Prostate gland (tissue), 2 donors: ENCODE results near the gene HOXB6. TPM values are rescaled to one million over a fixed set of nuclear protein-coding genes. Genes with fewer than 3 reads are reported as not detected.

Experiments used
- DNase-seq: peaks from one replicate; pipeline ENCODE4 v3.0.0-alpha.2; 2019; ENCODE audit warnings: low spot score
- H3K27ac ChIP-seq, 2 donors: fragments of 200-600 bp; sonication (generic); 2 replicates each; pipeline ENCODE4 v1.5.1; 2017 to 2019
- H3K27me3 ChIP-seq: fragments of 200-600 bp; sonication (generic); replicated peaks from 2 replicates; pipeline ENCODE4 v1.5.1; 2019; ENCODE audit not compliant: insufficient read depth
- H3K36me3 ChIP-seq, 2 donors: fragments of 200-600 bp; sonication (generic); 1 replicate in 1 of 2; 2 replicates in 1 of 2; pipeline versions ENCODE4 v1.5.1 to v1.8.1; 2017 to 2019
- H3K4me1 ChIP-seq: fragments of 200-600 bp; sonication (generic); replicated peaks from 2 replicates; pipeline ENCODE4 v1.5.1; 2019
- H3K4me3 ChIP-seq, 2 donors: fragments of 200-600 bp; sonication (generic); 2 replicates each; pipeline ENCODE4 v1.5.1; 2017 to 2019
- H3K9me3 ChIP-seq: fragments of 200-600 bp; sonication (generic); 2 replicates; pipeline ENCODE4 v1.5.1; 2017
- POLR2A ChIP-seq: fragments of 450-650 bp; IDR thresholded peaks from one replicate; pipeline ENCODE4 v1.6.1; 2016; ENCODE audit warnings: antibody characterized with exemption, mild to moderate bottlenecking
- POLR2AphosphoS5 ChIP-seq: sonication (generic); formaldehyde crosslinking; IDR thresholded peaks from one replicate; pipeline ENCODE4 v1.6.1; 2017; ENCODE audit warnings: antibody characterized with exemption
- WGBS: methylation state at CpG from one replicate; pipeline ENCODE4 v1.1.5; 2018; 5-methylcytosine and 5-hydroxymethylcytosine counted together
- intact Hi-C: fragments of 100-400 bp; cut with DNase I; formaldehyde crosslinking; loops from one replicate; pipeline ENCODE4 v1.14.2; 2022
- total RNA-seq, 2 donors: library from RNA; depleted of rRNA; stranded (reverse); fragments of >200 nt; gene quantifications; one replicate each; pipeline ENCODE4 v1.1.0, GENCODE V29; 2016
- TF ChIP-seq, protein P1 (sequence below), 4 experiments: fragments of 200-600 bp in 2 of 4; fragments of 450-650 bp in 2 of 4; sonication (generic) in 2 of 4; IDR thresholded peaks; 1 replicate in 3 of 4; 2 replicates in 1 of 4; pipeline ENCODE4 v1.5.1; 2016 to 2019; ENCODE audit warnings: antibody characterized with exemption in 4 of 4, mild to moderate bottlenecking in 2 of 4, moderate library complexity in 2 of 4

HOXB6 gene
- total RNA-seq, 2 donors from 2014 or later = 0.27 to 0.40 TPM

DNA sequence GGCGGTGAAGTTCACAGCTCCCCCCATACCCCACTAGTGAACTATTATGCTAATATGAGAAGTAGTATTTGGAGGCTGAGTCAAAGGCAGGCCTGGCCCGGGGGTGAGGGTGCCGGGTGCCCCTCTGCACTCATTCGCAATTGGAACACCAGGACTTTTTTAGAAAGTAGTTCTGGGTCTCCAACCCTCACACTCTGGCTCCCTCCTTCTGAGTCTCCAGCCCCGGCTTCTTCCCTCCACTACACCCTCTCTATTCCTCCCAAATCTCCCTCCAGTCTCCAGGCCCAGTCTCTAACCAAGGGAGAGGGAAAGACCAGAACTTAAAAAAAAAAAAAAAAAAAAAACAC, 48.6 kb downstream of the HOXB6 start:
- WGBS = 53% methylated on average over 5 of the region's 5 CpGs
- Histone ChIP-seq H3K4me1 (no peaks in the 10 kb centered on the region), H3K27me3 (no peaks in the 10 kb centered on the region), H3K36me3 (no peaks in the 10 kb centered on the region), H3K9me3 (no peaks in the 10 kb centered on the region), H3K27ac (peak overlapping the region; percentile 73 to 90), H3K4me3 (no peak overlapping the region)
- intact Hi-C loops = no loop called here
- DNase-seq = no peak
- no peak for TF ChIP-seq POLR2AphosphoS5
- TF ChIP-seq POLR2A = no peak
- TF ChIP-seq, protein P1, sequence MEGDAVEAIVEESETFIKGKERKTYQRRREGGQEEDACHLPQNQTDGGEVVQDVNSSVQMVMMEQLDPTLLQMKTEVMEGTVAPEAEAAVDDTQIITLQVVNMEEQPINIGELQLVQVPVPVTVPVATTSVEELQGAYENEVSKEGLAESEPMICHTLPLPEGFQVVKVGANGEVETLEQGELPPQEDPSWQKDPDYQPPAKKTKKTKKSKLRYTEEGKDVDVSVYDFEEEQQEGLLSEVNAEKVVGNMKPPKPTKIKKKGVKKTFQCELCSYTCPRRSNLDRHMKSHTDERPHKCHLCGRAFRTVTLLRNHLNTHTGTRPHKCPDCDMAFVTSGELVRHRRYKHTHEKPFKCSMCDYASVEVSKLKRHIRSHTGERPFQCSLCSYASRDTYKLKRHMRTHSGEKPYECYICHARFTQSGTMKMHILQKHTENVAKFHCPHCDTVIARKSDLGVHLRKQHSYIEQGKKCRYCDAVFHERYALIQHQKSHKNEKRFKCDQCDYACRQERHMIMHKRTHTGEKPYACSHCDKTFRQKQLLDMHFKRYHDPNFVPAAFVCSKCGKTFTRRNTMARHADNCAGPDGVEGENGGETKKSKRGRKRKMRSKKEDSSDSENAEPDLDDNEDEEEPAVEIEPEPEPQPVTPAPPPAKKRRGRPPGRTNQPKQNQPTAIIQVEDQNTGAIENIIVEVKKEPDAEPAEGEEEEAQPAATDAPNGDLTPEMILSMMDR (IDR thresholded peaks at IDR 0.05) = no peak

DNA sequence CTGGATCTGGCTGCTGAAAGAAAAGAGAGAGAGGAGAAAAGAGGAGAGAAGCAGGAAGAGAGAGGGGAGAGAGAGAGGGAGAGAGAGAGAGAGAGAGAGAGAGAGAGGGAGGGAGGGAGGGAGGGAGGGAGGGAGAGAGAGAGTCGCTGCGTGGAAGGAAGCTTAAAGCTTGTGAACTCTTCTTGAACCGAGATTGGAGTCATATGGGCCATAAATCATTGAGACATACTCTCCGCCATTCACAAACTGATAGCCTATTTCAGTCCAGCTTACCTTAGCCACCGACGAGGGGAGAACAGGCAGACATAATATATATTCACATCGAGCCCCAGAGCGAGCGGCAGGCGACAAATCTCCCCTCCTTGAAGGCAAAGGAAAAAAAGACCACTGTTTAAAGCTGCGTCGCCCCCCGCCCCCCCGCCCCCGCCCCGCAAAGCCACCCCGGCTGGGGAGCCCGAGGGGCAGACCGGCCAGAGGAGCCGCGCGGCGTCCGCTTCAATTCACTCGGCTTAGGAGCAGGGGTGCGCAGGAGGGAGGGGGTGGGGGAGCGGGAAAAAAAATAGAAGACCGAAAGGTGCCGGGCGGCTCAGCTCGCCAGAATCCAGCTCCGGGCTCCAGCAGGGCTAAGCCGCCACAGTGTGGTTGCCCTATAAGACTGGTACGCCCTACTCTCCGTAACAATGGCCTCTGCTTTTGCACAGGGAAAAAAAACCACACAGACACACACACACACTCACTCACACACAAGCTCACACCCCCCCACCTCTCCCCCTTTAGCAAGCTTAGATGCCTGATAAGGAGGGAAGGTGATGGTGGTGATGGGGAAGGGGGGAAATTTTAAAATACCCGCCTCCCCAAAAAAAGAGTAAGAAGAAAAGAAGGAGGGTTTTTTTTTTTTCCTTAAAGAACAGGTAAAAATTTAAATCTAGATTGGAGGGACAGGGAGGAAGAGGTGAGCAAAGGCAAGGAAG, 49.2 kb downstream of the HOXB6 start:
- Histone ChIP-seq H3K9me3 (no peaks in the 10 kb centered on the region), H3K27me3 (no peaks in the 10 kb centered on the region), H3K4me3 (peak overlapping the region; percentile 32 to 41), H3K4me1 (no peaks in the 10 kb centered on the region), H3K27ac (peak overlapping the region; percentile 73 to 90), H3K36me3 (no peaks in the 10 kb centered on the region)
- peak; percentile 63 for TF ChIP-seq POLR2AphosphoS5
- no peak for TF ChIP-seq POLR2A
- TF ChIP-seq, protein P1 (IDR thresholded peaks at IDR 0.05) = peak in 2 of 4 experiments; percentile 25 to 41
- peak; percentile 34 for DNase-seq
- intact Hi-C loops = no loop called here
- WGBS = 7% methylated on average over 36 of the region's 36 CpGs

DNA sequence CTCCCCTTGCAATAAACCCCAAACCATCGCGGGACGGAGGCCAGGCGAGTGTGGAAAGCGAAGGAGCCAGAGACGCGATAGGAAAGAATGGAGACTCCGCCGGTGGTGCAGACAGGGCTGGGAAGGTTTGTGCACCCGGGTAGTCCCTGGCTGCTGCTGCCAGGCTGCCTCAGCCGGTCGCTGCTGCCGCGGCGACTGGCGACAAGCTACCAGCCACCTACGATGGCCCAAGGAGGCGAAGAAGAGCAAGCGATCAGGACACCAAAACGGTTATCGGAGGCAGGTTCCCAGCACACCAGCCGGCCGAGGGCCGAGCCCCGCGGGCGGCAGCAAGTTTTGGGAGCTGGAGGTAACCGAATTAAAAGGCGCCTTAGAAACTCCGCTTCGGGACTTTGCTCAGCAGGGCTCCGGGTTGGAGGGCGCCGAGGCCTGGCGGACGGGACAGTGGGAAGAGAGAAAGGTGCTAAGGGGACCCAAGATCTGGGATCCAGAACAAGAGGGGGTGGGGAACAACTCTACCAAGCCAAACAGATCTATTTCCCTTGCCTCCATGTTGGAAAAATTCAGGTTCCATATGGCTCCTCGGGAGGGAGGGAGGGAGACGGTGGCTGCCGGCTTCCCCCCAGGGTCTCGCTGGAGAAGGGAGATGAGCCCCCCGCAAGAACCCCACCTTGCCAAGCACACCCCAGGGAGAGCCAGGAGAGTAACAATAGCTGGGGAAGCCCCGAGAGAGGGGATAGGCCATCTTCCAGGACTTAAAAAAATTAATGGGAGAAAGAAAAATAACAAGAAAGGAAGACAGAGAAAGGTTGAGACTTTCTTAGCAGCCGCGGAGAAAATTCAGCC, 50.2 kb downstream of the HOXB6 start:
- Histone ChIP-seq H3K4me1 (no peaks in the 10 kb centered on the region), H3K27ac (peak overlapping the region; percentile 73 to 90), H3K36me3 (no peaks in the 10 kb centered on the region), H3K27me3 (no peaks in the 10 kb centered on the region), H3K9me3 (no peaks in the 10 kb centered on the region), H3K4me3 (peak overlapping the region; percentile 32 to 41)
- TF ChIP-seq, protein P1 (IDR thresholded peaks at IDR 0.05) = no peak
- TF ChIP-seq POLR2AphosphoS5 (no peak), POLR2A (no peak)
- DNase-seq = no peak
- intact Hi-C loops = no loop called here
- WGBS = 36% methylated on average over 35 of the region's 44 CpGs

DNA sequence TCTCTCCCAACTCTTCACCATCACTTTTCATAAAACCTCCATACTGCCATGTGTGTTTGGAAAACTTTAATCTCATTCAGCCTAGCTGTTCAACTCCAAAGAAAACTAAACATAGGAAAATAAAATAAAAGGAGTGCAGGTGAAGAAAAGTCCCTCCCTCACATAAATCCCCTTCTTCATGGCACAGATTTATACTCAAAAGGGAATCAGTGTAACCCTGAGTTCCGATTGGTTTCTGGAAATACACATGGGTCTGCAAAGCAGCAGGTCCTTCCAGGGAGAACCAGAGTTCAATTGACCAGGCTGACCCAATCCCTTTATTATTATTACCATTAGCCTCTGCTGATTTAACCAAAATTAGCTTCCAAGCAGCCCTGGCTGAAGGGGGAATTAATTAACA, 51.0 kb downstream of the HOXB6 start:
- H3K36me3 ChIP-seq = no peaks in the 10 kb centered on the region
- no peaks in the 10 kb centered on the region for H3K9me3 ChIP-seq
- TF ChIP-seq, protein P1 (IDR thresholded peaks at IDR 0.05) = no peak
- TF ChIP-seq POLR2AphosphoS5 = no peak
- TF ChIP-seq POLR2A = no peak
- WGBS = 75% methylated on average over 1 of the region's 1 CpG
- intact Hi-C loops = no loop called here
- DNase-seq = no peak
- peak overlapping the region; percentile 73 to 90 for H3K27ac ChIP-seq
- H3K27me3 ChIP-seq = no peaks in the 10 kb centered on the region
- no peak overlapping the region for H3K4me3 ChIP-seq
- no peaks in the 10 kb centered on the region for H3K4me1 ChIP-seq
